Measurements from ENCODE around the gene NOS1AP.

- TF ChIP-seq, protein P1, sequence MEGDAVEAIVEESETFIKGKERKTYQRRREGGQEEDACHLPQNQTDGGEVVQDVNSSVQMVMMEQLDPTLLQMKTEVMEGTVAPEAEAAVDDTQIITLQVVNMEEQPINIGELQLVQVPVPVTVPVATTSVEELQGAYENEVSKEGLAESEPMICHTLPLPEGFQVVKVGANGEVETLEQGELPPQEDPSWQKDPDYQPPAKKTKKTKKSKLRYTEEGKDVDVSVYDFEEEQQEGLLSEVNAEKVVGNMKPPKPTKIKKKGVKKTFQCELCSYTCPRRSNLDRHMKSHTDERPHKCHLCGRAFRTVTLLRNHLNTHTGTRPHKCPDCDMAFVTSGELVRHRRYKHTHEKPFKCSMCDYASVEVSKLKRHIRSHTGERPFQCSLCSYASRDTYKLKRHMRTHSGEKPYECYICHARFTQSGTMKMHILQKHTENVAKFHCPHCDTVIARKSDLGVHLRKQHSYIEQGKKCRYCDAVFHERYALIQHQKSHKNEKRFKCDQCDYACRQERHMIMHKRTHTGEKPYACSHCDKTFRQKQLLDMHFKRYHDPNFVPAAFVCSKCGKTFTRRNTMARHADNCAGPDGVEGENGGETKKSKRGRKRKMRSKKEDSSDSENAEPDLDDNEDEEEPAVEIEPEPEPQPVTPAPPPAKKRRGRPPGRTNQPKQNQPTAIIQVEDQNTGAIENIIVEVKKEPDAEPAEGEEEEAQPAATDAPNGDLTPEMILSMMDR (IDR thresholded peaks at IDR 0.05), result no peak
- TF ChIP-seq POLR2A (IDR thresholded peaks at IDR 0.05), result no peak
Observed at GRCh38 chr1:162314206-162314605, 244.7 kb downstream of the NOS1AP start.
